Hematopoietic multipotent progenitor cell (in vitro differentiated cells): ENCODE results near the gene NET1. TPM values are rescaled to one million over a fixed set of nuclear protein-coding genes. Genes with fewer than 3 reads are reported as not detected.

Experiments
- DNase-seq, 3 donors: peaks; one replicate each; pipeline ENCODE4 v3.0.0-alpha.2; 2011 to 2015; ENCODE audit warnings: low read depth in 2 of 3, low spot score in 2 of 3
- total RNA-seq: library from RNA; depleted of rRNA; stranded (reverse); fragments of >200 nt; gene quantifications from one replicate; pipeline ENCODE4 v1.2.3, GENCODE V29; 2012

The NET1 gene
- total RNA-seq, 1 donor: 31.5 TPM

GRCh38 chr10:5497948-5498730, 85.8 kb downstream of the NET1 start:
- DNase-seq: no peak

GRCh38 chr10:5498791-5499492, 86.6 kb downstream of the NET1 start:
- DNase-seq: no peak

DNA sequence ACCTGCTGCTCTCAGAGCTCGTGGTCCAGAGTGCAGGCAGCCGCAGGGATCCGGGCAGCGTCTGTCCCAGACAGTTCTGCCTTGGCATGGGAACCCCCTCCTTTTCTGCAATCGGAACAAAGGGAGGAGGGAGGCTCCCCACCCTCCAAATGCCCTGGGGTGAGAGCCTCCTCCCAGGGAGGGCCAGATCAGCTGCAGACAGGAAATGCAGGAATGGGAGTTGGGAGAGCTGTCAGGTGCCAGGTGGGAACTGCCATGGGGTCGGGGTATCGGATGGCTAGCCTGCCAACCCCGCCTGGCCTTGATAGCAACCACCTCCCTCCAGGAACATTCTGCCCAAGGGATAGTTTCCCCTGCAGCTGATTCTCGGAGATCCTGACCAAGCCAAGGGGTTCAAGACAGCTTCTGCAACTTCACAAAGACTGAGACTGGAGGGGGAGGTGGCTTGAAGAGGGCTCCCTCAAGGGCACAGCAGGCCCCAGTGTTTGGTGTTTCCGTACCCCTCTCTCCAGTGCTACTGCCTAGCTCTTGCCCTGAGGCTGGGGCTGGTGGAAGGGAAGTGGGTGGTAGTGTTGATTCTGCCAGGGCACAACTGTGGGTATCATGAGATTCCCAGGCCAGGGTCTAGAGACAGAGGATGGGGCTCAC, 87.3 kb downstream of the NET1 start, which contains the start of gene CALML5:
Gene CALML5, minus strand, starts transcription at position 78 of the 648 bp plus-strand sequence. CDS start 132 bp downstream, outside the sequence.
- DNase-seq: no peak

- no peak for DNase-seq
Measured at GRCh38 chr10:5500162-5500670, 87.9 kb downstream of the NET1 start.

- no peak for DNase-seq
Measured at GRCh38 chr10:5500910-5501309, 88.6 kb downstream of the NET1 start.

DNA sequence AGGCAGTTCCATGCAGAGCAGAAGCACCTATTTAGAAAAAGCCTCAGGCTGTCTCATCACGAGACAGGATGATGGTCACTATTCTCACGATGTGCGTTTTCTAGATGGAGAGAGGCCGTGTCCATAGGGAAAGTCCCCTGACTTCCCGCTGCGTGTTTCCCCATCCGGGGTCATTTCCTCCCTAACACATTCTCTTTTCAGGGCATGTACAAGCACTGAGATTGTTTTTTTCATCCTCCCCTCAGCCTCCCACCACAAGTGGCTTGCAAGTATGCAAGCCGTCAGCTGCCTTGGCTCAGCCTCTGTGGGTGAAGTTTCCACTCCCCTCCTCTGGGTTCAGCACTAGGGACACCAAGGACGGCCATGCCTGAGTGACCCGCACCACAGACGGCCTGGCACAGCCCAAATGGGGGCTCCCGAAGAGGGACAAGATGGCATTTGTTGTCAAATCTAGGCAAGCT, 89.7 kb downstream of the NET1 start:
- DNase-seq: no peak

- DNase-seq: no peak
Measured at GRCh38 chr10:5502571-5503476, 90.5 kb downstream of the NET1 start.

- DNase-seq: no peak
Measured at GRCh38 chr10:5503477-5503835, 91.1 kb downstream of the NET1 start.

DNA sequence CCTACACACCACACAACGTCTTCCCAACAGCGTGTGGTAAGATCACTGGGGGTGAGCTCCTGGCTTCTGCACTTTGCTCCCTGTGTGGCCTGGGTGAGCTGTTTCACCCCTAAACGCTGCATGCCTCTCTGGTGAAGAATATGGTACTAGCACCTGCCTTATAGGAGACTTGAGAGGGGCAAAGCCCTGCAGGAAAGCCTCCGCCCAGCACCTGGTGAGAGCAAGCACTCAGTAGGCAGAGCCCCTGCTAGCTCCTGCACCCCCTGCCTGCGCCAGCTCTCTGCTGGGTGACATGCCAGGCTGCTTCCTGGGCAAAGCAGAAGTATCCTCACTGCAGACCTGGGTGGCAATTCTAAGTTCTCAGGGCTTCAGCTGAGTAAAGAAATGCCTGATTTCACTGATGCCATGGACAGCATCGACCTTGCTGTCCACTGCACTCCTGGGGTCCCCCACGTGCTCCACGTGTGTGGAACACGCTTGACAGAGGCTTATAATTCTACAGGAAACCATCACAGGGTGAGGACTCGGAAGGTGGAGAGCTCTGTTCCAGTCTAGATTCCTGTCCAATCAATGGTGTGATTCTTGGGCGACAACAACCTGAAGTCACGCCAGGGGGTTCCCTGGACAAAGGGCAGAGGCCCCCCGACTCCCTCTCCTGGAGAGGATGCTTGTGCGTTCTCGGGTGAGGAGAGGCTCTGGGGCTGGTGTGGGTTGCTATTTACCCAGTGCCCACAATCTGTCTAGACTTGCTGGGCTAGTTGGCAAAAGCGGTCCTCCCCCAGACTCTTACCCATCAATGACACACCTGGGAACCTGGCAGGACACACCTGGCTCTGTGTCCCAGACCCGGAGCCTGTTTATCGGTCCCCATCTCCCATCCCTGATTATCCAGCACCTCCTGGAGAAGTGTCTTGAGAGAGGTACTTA, 92.1 kb downstream of the NET1 start:
- DNase-seq: peak in 1 of 3 donors; percentile 18

GRCh38 chr10:5506246-5506645, 93.9 kb downstream of the NET1 start:
- no peak for DNase-seq

GRCh38 chr10:5506751-5507648, 94.6 kb downstream of the NET1 start:
- no peak for DNase-seq

DNA sequence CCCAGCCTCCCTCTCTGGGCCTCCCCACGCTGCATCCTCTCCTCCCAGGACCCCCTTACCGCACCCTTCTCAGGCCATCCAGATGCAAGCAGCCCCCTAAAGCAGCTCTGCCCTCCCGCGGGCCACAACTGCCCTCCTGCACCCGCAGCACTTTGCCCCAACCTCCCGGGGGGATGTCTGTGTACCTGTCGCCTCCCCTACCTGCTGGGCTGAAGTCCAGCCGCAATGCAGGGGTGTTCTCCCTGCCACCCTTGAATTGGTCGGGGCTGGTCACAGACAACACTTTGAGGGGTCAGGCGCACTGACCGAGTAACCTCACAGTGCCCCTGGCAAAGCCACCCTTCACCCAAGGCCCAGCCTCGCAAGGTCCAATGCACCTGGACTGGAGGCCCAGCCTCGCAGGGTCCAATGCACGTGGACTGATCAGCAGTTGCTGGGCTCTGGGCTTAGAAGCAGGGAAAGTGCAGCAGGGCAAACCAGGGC, 95.3 kb downstream of the NET1 start:
- no peak for DNase-seq

- DNase-seq: no peak
Measured at GRCh38 chr10:5508161-5508604, 95.8 kb downstream of the NET1 start.

Other genes with a start within 250 kb of the NET1 start
- gene AKR1C8, start 227.4 kb upstream of the NET1 start, total RNA-seq: under 0.01 TPM
- gene AKR1C4, start 215.7 kb upstream of the NET1 start, total RNA-seq: not detected
- gene UCN3, start 47.6 kb upstream of the NET1 start, total RNA-seq: not detected
- gene TUBAL3, start 7.7 kb upstream of the NET1 start, total RNA-seq: 1.3 TPM
- not detected for gene CALML5, start 87.0 kb downstream of the NET1 start, total RNA-seq
- gene CALML3, start 112.4 kb downstream of the NET1 start, total RNA-seq: not detected